H1 (cell line): Measurements from ENCODE around the gene ATR. TPM values are rescaled to one million over a fixed set of nuclear protein-coding genes. Genes with fewer than 3 reads are reported as not detected.

Experiments used
- BACH1 ChIP-seq: IDR thresholded peaks from 2 replicates; pipeline ENCODE4 v1.6.1; 2012; ENCODE audit warnings: low read length, improper control_type of control experiment
- CBX5 ChIP-seq: fragments of 300-800, 300-1000 bp; sonication (generic); IDR thresholded peaks from 2 replicates; pipeline ENCODE4 v1.7.1; 2016; ENCODE audit warnings: antibody characterized with exemption, low read length, low read depth
- EP300 ChIP-seq, 2 experiments: IDR thresholded peaks; 1 replicate in 1 of 2; 2 replicates in 1 of 2; pipeline ENCODE4 v1.6.1; 2011 to 2012; ENCODE audit warnings: low read depth in 2 of 2, low read length in 2 of 2, mild to moderate bottlenecking in 2 of 2, borderline replicate concordance in 1 of 2, inconsistent platforms in 1 of 2, moderate library complexity in 1 of 2
- GTF2F1 ChIP-seq: IDR thresholded peaks from 2 replicates; pipeline ENCODE4 v1.6.1; 2012; ENCODE audit warnings: low read depth, low read length, improper control_type of control experiment, borderline replicate concordance
- HDAC6 ChIP-seq: IDR thresholded peaks from one replicate; pipeline ENCODE4 v1.7.1; 2012; ENCODE audit warnings: low read depth, mild to moderate bottlenecking, inconsistent platforms, low read length, moderate library complexity
- POLR2AphosphoS5 ChIP-seq: IDR thresholded peaks from 2 replicates; pipeline ENCODE4 v1.6.1; 2011; ENCODE audit warnings: low read depth, low read length
- RNF2 ChIP-seq: fragments of 200-900, 300-1000 bp; sonication (generic); IDR thresholded peaks from 2 replicates; pipeline ENCODE4 v1.7.1; 2016; ENCODE audit warnings: borderline replicate concordance, low read depth, mild to moderate bottlenecking, antibody characterized with exemption, low read length; ENCODE audit not compliant: poor library complexity, severe bottlenecking; ENCODE audit errors: missing control alignments
- SP2 ChIP-seq: IDR thresholded peaks from 2 replicates; pipeline ENCODE4 v1.6.1; 2012; ENCODE audit warnings: mild to moderate bottlenecking, low read length, inconsistent platforms
- polyA plus RNA-seq, 7 experiments: library from polyadenylated mRNA; depleted of rRNA in 3 of 7; stranded (reverse) in 5 of 7; unstranded in 2 of 7; fragments of >200 nt in 5 of 7; fragments of 200-250 nt in 2 of 7; gene quantifications; 1 replicate in 5 of 7; 2 replicates in 1 of 7; 4 replicates in 1 of 7; pipeline versions ENCODE4 v1.2.1 to v1.2.3, GENCODE V29; 2011 to 2013; ENCODE audit warnings: missing spikeins in 2 of 7, mixed read lengths in 2 of 7
- total RNA-seq: library from RNA; stranded (reverse); fragmentation: NEBNext Ultra II Directional; extraction: Animal tissue kit (Norgen Biotek cat#: 25700); gene quantifications from 2 replicates; pipeline ENCODE4 v1.2.1, GENCODE V29; 2021
- TF ChIP-seq, protein P1 (sequence below): fragments of 300-600 bp; sonication (generic); IDR thresholded peaks from 2 replicates; pipeline ENCODE4 v1.7.1; 2012; ENCODE audit warnings: low read length, moderate library complexity, mild to moderate bottlenecking, inconsistent platforms; ENCODE audit not compliant: insufficient replicate concordance
- TF ChIP-seq, protein P2 (sequence below): IDR thresholded peaks from 2 replicates; pipeline ENCODE4 v1.6.1; 2012; ENCODE audit warnings: low read length, inconsistent platforms

ATR gene
- total and polyA plus RNA-seq, 2 of the 8 experiments (the other 6 are each of a cell fraction or from before 2014, with no cell fraction given), result 8.4 to 23.2 TPM

- TF ChIP-seq, protein P1, sequence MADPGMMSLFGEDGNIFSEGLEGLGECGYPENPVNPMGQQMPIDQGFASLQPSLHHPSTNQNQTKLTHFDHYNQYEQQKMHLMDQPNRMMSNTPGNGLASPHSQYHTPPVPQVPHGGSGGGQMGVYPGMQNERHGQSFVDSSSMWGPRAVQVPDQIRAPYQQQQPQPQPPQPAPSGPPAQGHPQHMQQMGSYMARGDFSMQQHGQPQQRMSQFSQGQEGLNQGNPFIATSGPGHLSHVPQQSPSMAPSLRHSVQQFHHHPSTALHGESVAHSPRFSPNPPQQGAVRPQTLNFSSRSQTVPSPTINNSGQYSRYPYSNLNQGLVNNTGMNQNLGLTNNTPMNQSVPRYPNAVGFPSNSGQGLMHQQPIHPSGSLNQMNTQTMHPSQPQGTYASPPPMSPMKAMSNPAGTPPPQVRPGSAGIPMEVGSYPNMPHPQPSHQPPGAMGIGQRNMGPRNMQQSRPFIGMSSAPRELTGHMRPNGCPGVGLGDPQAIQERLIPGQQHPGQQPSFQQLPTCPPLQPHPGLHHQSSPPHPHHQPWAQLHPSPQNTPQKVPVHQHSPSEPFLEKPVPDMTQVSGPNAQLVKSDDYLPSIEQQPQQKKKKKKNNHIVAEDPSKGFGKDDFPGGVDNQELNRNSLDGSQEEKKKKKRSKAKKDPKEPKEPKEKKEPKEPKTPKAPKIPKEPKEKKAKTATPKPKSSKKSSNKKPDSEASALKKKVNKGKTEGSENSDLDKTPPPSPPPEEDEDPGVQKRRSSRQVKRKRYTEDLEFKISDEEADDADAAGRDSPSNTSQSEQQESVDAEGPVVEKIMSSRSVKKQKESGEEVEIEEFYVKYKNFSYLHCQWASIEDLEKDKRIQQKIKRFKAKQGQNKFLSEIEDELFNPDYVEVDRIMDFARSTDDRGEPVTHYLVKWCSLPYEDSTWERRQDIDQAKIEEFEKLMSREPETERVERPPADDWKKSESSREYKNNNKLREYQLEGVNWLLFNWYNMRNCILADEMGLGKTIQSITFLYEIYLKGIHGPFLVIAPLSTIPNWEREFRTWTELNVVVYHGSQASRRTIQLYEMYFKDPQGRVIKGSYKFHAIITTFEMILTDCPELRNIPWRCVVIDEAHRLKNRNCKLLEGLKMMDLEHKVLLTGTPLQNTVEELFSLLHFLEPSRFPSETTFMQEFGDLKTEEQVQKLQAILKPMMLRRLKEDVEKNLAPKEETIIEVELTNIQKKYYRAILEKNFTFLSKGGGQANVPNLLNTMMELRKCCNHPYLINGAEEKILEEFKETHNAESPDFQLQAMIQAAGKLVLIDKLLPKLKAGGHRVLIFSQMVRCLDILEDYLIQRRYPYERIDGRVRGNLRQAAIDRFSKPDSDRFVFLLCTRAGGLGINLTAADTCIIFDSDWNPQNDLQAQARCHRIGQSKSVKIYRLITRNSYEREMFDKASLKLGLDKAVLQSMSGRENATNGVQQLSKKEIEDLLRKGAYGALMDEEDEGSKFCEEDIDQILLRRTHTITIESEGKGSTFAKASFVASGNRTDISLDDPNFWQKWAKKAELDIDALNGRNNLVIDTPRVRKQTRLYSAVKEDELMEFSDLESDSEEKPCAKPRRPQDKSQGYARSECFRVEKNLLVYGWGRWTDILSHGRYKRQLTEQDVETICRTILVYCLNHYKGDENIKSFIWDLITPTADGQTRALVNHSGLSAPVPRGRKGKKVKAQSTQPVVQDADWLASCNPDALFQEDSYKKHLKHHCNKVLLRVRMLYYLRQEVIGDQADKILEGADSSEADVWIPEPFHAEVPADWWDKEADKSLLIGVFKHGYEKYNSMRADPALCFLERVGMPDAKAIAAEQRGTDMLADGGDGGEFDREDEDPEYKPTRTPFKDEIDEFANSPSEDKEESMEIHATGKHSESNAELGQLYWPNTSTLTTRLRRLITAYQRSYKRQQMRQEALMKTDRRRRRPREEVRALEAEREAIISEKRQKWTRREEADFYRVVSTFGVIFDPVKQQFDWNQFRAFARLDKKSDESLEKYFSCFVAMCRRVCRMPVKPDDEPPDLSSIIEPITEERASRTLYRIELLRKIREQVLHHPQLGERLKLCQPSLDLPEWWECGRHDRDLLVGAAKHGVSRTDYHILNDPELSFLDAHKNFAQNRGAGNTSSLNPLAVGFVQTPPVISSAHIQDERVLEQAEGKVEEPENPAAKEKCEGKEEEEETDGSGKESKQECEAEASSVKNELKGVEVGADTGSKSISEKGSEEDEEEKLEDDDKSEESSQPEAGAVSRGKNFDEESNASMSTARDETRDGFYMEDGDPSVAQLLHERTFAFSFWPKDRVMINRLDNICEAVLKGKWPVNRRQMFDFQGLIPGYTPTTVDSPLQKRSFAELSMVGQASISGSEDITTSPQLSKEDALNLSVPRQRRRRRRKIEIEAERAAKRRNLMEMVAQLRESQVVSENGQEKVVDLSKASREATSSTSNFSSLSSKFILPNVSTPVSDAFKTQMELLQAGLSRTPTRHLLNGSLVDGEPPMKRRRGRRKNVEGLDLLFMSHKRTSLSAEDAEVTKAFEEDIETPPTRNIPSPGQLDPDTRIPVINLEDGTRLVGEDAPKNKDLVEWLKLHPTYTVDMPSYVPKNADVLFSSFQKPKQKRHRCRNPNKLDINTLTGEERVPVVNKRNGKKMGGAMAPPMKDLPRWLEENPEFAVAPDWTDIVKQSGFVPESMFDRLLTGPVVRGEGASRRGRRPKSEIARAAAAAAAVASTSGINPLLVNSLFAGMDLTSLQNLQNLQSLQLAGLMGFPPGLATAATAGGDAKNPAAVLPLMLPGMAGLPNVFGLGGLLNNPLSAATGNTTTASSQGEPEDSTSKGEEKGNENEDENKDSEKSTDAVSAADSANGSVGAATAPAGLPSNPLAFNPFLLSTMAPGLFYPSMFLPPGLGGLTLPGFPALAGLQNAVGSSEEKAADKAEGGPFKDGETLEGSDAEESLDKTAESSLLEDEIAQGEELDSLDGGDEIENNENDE, result no peak
- TF ChIP-seq SP2 (no peak), EP300 (IDR thresholded peaks at IDR 0.05; ENCODE audit: borderline replicate concordance in 1 of 2, low read depth in 2 of 2, low read length in 2 of 2) (no peak), CBX5 (no peak), POLR2AphosphoS5 (no peak), BACH1 (no peak), RNF2 (no peak), GTF2F1 (no peak), HDAC6 (no peak)
- TF ChIP-seq, protein P2, sequence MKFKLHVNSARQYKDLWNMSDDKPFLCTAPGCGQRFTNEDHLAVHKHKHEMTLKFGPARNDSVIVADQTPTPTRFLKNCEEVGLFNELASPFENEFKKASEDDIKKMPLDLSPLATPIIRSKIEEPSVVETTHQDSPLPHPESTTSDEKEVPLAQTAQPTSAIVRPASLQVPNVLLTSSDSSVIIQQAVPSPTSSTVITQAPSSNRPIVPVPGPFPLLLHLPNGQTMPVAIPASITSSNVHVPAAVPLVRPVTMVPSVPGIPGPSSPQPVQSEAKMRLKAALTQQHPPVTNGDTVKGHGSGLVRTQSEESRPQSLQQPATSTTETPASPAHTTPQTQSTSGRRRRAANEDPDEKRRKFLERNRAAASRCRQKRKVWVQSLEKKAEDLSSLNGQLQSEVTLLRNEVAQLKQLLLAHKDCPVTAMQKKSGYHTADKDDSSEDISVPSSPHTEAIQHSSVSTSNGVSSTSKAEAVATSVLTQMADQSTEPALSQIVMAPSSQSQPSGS, result no peak
Observed at GRCh38 chr3:142560118-142560517, 18.4 kb downstream of the ATR start (continued).
